Neural cell (in vitro differentiated cells): Measurements from ENCODE around the gene OR56A4. TPM values are rescaled to one million over a fixed set of nuclear protein-coding genes. Genes with fewer than 3 reads are reported as not detected.

Experiments used
- H2AFZ ChIP-seq: fragments of 200-600, 300-800 bp; sonication (generic), shearing (Covaris generic); 2 replicates; pipeline ENCODE4 v1.6.0; 2014; ENCODE audit warnings: low read depth, mild to moderate bottlenecking, antibody characterized with exemption, low read length, moderate library complexity
- H3F3A ChIP-seq: fragments of 200-600 bp; shearing (Covaris generic); 2 replicates; pipeline ENCODE4 v1.6.1; 2016; ENCODE audit warnings: mild to moderate bottlenecking, moderate library complexity, mixed read lengths, antibody characterized with exemption, low read length; ENCODE audit not compliant: insufficient read depth, poor library complexity, severe bottlenecking
- H3K27ac ChIP-seq: fragments of 200-600, 300-800 bp; sonication (generic), shearing (Covaris generic); 2 replicates; pipeline ENCODE4 v1.5.1; 2014; ENCODE audit warnings: mild to moderate bottlenecking, low read length, moderate library complexity
- H3K27me3 ChIP-seq: fragments of 300-800, 200-600 bp; sonication (generic), shearing (Covaris generic); 2 replicates; pipeline ENCODE4 v1.6.0; 2014; ENCODE audit warnings: mild to moderate bottlenecking, low read depth, low read length, moderate library complexity; ENCODE audit not compliant: insufficient read depth
- H3K36me3 ChIP-seq: fragments of 300-800, 200-600 bp; sonication (generic), shearing (Covaris generic); 2 replicates; pipeline ENCODE4 v1.5.1; 2014; ENCODE audit warnings: mild to moderate bottlenecking, antibody characterized with exemption, low read length, moderate library complexity; ENCODE audit not compliant: insufficient read depth
- H3K4me2 ChIP-seq: fragments of 300-800, 200-600 bp; sonication (generic), shearing (Covaris generic); 2 replicates; pipeline ENCODE4 v1.6.0; 2014; ENCODE audit warnings: mild to moderate bottlenecking, low read length
- H3K4me3 ChIP-seq: fragments of 300-800, 200-600 bp; sonication (generic), shearing (Covaris generic); 2 replicates; pipeline ENCODE4 v1.5.1; 2014; ENCODE audit warnings: mild to moderate bottlenecking, low read length, moderate library complexity
- H3K79me2 ChIP-seq: fragments of 200-600 bp; shearing (Covaris generic); replicated peaks from 2 replicates; pipeline ENCODE4 v1.6.0; 2014; ENCODE audit warnings: mild to moderate bottlenecking, low read length, moderate library complexity; ENCODE audit not compliant: insufficient read depth
- H3K9ac ChIP-seq: fragments of 300-800, 200-600 bp; sonication (generic), shearing (Covaris generic); 2 replicates; pipeline ENCODE4 v1.6.1; 2016; ENCODE audit warnings: mild to moderate bottlenecking, low read length, mixed read lengths
- H3K9me2 ChIP-seq: fragments of 200-600 bp; shearing (Covaris generic); 2 replicates; pipeline ENCODE4 v1.6.1; 2016; ENCODE audit warnings: mild to moderate bottlenecking, low read length, mixed read lengths; ENCODE audit not compliant: insufficient read depth
- H3K9me3 ChIP-seq: fragments of 200-600, 300-800 bp; sonication (generic), shearing (Covaris generic); 2 replicates; pipeline ENCODE4 v1.6.1; 2016; ENCODE audit warnings: mild to moderate bottlenecking, mixed run types, low read length, moderate library complexity, mixed read lengths
- H4K20me1 ChIP-seq: fragments of 200-600 bp; shearing (Covaris generic); 2 replicates; pipeline ENCODE4 v1.6.1; 2016; ENCODE audit warnings: mild to moderate bottlenecking, mixed run types; ENCODE audit not compliant: insufficient read depth
- CTCF ChIP-seq: fragments of 450-650 bp; IDR thresholded peaks from 2 replicates; pipeline ENCODE4 v1.5.1; 2014; ENCODE audit warnings: antibody characterized with exemption, mild to moderate bottlenecking, moderate library complexity; ENCODE audit not compliant: poor library complexity, severe bottlenecking
- EP300 ChIP-seq: fragments of 450-650 bp; conservative IDR thresholded peaks from 2 replicates; pipeline ENCODE4 v1.6.1; 2014; ENCODE audit warnings: antibody characterized with exemption, mild to moderate bottlenecking, moderate library complexity; ENCODE audit not compliant: poor library complexity, severe bottlenecking
- EZH2 ChIP-seq: fragments of 200-600, 300-800 bp; shearing (Covaris generic), sonication (generic); IDR thresholded peaks from 2 replicates; pipeline ENCODE4 v1.6.1; 2014; ENCODE audit warnings: antibody characterized with exemption, low read length, borderline replicate concordance, mild to moderate bottlenecking; ENCODE audit not compliant: insufficient read depth, poor library complexity, severe bottlenecking
- MXI1 ChIP-seq: fragments of 450-650 bp; conservative IDR thresholded peaks from 2 replicates; pipeline ENCODE4 v1.6.1; 2014; ENCODE audit warnings: antibody characterized with exemption, mild to moderate bottlenecking; ENCODE audit not compliant: poor library complexity, severe bottlenecking
- POLR2AphosphoS5 ChIP-seq: IDR thresholded peaks from 2 replicates; pipeline ENCODE4 v1.6.1; 2012
- RAD21 ChIP-seq: fragments of 450-650 bp; conservative IDR thresholded peaks from 2 replicates; pipeline ENCODE4 v1.6.1; 2014; ENCODE audit warnings: antibody characterized with exemption, mild to moderate bottlenecking, moderate library complexity
- SMC3 ChIP-seq: fragments of 450-650 bp; conservative IDR thresholded peaks from 2 replicates; pipeline ENCODE4 v1.6.1; 2014; ENCODE audit warnings: antibody characterized with exemption, mild to moderate bottlenecking, moderate library complexity; ENCODE audit not compliant: poor library complexity
- TAF1 ChIP-seq: IDR thresholded peaks from 2 replicates; pipeline ENCODE4 v1.6.1; 2012; ENCODE audit warnings: low read depth
- polyA plus RNA-seq: library from polyadenylated mRNA; depleted of rRNA; stranded (reverse); fragments of >200 nt; gene quantifications from 2 replicates; pipeline ENCODE4 v1.2.3, GENCODE V29; 2014
- TF ChIP-seq, protein P1 (sequence below): IDR thresholded peaks from 2 replicates; pipeline ENCODE4 v1.6.1; 2012; ENCODE audit warnings: borderline replicate concordance

Gene OR56A4
- polyA plus RNA-seq, 1 donor from 2014 or later: not detected

- Histone ChIP-seq H3K9ac (no peak overlapping the region), H3K36me3 (no peaks in the 10 kb centered on the region), H4K20me1 (no peaks in the 10 kb centered on the region), H3K9me3 (no peaks in the 10 kb centered on the region), H2AFZ (no peak overlapping the region), H3K27ac (no peak overlapping the region), H3K79me2 (no peaks in the 10 kb centered on the region), H3K4me3 (no peak overlapping the region), H3F3A (no peaks in the 10 kb centered on the region), H3K4me2 (no peak overlapping the region), H3K27me3 (no peaks in the 10 kb centered on the region), H3K9me2 (no peaks in the 10 kb centered on the region)
- TF ChIP-seq EZH2 (no peak), TAF1 (no peak), POLR2AphosphoS5 (no peak), EP300 (no peak), CTCF (no peak), SMC3 (no peak), RAD21 (no peak)
- TF ChIP-seq, protein P1, sequence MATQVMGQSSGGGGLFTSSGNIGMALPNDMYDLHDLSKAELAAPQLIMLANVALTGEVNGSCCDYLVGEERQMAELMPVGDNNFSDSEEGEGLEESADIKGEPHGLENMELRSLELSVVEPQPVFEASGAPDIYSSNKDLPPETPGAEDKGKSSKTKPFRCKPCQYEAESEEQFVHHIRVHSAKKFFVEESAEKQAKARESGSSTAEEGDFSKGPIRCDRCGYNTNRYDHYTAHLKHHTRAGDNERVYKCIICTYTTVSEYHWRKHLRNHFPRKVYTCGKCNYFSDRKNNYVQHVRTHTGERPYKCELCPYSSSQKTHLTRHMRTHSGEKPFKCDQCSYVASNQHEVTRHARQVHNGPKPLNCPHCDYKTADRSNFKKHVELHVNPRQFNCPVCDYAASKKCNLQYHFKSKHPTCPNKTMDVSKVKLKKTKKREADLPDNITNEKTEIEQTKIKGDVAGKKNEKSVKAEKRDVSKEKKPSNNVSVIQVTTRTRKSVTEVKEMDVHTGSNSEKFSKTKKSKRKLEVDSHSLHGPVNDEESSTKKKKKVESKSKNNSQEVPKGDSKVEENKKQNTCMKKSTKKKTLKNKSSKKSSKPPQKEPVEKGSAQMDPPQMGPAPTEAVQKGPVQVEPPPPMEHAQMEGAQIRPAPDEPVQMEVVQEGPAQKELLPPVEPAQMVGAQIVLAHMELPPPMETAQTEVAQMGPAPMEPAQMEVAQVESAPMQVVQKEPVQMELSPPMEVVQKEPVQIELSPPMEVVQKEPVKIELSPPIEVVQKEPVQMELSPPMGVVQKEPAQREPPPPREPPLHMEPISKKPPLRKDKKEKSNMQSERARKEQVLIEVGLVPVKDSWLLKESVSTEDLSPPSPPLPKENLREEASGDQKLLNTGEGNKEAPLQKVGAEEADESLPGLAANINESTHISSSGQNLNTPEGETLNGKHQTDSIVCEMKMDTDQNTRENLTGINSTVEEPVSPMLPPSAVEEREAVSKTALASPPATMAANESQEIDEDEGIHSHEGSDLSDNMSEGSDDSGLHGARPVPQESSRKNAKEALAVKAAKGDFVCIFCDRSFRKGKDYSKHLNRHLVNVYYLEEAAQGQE: no peak
Observed at GRCh38 chr11:6013042-6013441, 6.3 kb upstream of the OR56A4 start.

- TF ChIP-seq EZH2 (no peak), TAF1 (no peak), EP300 (no peak), POLR2AphosphoS5 (no peak), CTCF (no peak), RAD21 (no peak), MXI1 (no peak), SMC3 (no peak)
- TF ChIP-seq, protein P1: no peak
- Histone ChIP-seq H4K20me1 (no peaks in the 10 kb centered on the region), H3K9ac (no peak overlapping the region), H3K9me3 (no peaks in the 10 kb centered on the region), H3F3A (no peaks in the 10 kb centered on the region), H3K36me3 (no peaks in the 10 kb centered on the region), H3K27me3 (no peaks in the 10 kb centered on the region), H2AFZ (no peak overlapping the region), H3K27ac (no peak overlapping the region), H3K9me2 (no peaks in the 10 kb centered on the region), H3K4me2 (no peak overlapping the region), H3K79me2 (no peaks in the 10 kb centered on the region), H3K4me3 (no peak overlapping the region)
Observed at GRCh38 chr11:6012035-6012668, 5.4 kb upstream of the OR56A4 start.
